ENCODE data around the gene TREML4. TPM values are rescaled to one million over a fixed set of nuclear protein-coding genes. Genes with fewer than 3 reads are reported as not detected.
"Not testable (repeated sequence)": the region's sequence is repeated elsewhere in the genome, so short reads cannot be mapped to it uniquely, and the experiment has no call there.

The TREML4 gene
- polyA plus RNA-seq, 4 donors, result not detected

DNA sequence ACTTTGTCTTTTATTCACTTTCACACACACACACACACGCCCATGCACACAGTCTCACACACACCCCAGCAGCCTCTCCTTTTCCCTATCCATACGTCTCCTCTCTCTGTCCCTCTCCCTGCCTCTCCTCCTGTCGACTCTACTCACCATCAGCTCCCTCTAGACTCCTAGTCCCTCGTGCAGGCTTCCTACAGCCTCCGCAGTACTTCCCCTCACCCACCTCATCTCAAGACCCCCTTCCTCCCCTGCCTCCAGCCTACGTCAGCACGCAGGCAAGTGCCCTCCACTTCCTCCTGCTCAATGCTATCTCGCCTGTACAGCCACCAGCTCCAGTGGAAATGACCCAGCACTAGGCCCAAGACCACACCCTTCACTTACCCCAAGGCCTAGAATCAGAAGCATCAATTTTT is 26.4 kb upstream of the TREML4 start:
- DNase-seq (ENCODE audit: low read depth in 4 of 4, low spot score in 3 of 4), result no peak

- DNase-seq (ENCODE audit: low read depth in 4 of 4, low spot score in 3 of 4), result no peak
Observed at GRCh38 chr6:41204156-41204555, 24.0 kb upstream of the TREML4 start.

GRCh38 chr6:41208439-41209106 is 19.6 kb upstream of the TREML4 start:
- no peak for DNase-seq (ENCODE audit: low read depth in 4 of 4, low spot score in 3 of 4)

DNA sequence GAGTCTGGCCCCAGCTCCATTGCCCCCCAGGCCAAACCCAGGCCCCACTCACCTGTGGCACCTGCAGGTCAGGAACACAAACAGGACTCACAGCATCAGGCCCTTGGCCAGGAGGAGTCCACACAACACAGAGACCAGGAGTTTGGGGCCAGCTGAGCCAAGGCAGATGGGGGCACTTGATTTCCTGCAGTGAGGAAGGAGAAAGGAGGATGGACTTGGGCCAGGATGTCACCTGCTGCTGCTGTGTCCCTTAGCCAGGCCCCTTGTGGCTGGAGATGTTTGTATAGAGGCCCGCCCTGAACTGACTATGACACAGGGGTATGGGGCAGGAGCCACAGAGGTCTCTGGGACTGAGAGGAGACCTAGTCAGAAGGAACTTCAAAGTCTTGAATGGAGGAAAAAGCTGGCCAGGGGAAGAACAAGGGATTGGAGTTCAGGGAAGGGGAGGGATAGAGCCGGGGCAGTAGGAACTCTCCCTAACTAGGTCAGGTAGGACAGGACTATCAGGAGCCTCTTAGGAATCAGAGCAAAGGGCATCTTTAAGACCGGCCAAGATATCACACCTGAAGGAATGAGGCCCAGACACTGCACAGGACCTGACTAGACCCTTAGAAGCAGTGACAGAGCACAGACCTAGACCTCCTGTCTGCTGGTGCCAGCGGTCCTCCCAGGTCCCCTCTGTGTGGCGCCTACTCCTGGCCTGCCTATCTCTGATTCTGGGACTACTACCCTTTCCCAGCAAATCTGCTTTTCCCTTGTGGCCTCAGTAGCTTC is 18.4 kb upstream of the TREML4 start:
- no peak for DNase-seq (ENCODE audit: low read depth in 4 of 4, low spot score in 3 of 4)

GRCh38 chr6:41214559-41215238 is 13.4 kb upstream of the TREML4 start:
- DNase-seq (ENCODE audit: low read depth in 4 of 4, low spot score in 3 of 4), result no peak

- DNase-seq (ENCODE audit: low read depth in 4 of 4, low spot score in 3 of 4), result no peak
Observed at GRCh38 chr6:41215777-41216176, 12.4 kb upstream of the TREML4 start.

DNA sequence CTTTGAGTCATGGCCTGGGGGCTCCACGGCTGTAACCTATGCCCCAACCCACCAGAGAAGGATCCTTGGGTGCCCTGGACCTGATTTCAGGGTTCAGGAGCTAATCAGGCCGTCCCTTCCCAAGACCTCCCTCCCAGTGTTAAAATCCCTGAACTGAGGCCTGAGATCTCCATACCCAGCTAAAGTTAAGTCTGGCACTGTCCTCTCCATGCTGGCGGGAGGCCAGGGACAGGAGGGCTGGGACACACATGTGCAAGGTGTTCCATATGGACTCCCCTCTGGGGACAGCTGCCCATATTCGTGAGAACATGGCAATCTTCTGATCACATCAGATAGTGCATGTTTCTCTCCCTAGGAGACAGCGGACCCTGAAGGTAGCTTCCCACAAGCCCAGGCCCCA is 11.5 kb upstream of the TREML4 start:
- DNase-seq (ENCODE audit: low read depth in 4 of 4, low spot score in 3 of 4), result no peak

DNA sequence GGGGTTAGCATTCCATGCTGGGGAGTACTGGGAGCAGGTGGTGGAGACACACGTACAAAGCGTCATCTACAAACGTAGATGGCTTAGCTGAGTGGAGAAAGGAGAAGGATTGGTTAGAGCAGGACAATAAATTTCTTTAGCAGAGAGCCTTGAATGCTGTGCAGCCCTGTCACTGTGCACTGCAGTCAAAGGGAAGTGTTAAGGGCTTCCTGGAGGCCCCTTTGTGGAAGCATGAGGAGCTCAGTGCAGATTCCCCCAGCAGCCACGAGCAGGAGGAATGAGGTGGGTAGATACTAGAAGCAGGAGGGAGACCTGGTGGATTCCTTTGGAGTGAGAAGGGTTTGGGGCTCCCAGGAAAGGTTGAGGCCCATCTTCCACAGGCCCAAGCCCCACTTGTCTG is 6.1 kb upstream of the TREML4 start:
- DNase-seq (ENCODE audit: low read depth in 4 of 4, low spot score in 3 of 4), result no peak

- no peak for DNase-seq (ENCODE audit: low read depth in 4 of 4, low spot score in 3 of 4)
Observed at GRCh38 chr6:41222513-41222912, 5.6 kb upstream of the TREML4 start.

DNA sequence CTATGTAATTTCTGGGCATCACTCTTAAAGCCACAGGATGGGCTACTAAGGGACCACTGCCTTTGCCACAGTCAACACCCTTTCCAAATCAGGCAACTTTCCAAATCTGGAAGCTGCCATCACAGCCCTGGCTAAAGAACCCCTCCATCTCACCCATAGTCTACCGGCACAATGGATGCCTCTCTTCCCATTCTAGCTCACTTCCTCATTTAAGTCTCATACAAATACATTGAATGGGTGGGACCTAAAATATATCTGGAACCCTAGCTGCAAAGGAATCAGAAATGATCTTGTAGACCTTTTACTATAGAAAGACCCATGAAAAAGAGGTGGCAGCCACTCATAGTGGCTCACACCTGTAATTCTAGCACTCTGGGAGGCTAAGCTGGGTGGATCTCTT is 3.3 kb upstream of the TREML4 start:
- no peak for DNase-seq (ENCODE audit: low read depth in 4 of 4, low spot score in 3 of 4)

DNA sequence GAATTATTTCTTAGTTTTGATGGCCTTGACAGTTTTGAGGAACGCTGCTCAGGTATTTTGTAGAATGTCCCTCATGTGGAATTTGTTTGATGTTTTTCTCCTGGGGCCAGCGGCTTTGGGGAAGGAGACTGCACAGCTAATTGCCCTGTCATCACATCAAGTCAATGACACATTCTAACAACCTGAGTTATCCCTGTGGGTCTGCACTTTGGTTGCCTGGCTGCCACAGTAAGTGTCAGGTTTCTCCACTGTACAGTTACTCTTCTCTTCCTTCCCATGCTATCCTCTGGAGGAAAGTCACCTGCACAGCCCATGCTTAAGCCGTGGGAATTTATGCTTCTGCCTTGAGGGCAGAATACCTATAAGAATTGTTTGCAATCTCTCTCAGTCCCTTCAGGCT is 1.4 kb upstream of the TREML4 start:
- peak in 2 of 4 donors; percentile 4 to 45 for DNase-seq (ENCODE audit: low read depth in 4 of 4, low spot score in 3 of 4)

DNA sequence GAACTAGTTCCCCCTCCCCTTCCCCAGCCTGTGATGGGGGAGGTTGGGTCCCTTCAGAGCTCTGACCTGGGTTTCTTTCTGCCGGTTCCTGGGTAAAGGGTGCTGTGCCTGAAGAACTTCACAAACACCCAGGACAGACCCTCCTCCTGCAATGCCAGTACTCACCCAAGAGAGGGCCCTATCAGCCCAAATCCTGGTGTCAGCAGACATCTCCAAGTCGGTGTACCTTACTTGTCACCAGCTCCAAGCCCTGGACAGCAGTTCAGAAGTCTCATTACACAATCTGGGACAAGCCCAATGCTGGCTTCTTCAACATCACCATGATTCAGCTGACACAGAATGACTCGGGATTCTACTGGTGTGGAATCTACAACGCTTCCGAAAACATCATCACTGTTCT is 467 bp downstream of the TREML4 start:
- DNase-seq (ENCODE audit: low read depth in 4 of 4, low spot score in 3 of 4), result no peak

DNA sequence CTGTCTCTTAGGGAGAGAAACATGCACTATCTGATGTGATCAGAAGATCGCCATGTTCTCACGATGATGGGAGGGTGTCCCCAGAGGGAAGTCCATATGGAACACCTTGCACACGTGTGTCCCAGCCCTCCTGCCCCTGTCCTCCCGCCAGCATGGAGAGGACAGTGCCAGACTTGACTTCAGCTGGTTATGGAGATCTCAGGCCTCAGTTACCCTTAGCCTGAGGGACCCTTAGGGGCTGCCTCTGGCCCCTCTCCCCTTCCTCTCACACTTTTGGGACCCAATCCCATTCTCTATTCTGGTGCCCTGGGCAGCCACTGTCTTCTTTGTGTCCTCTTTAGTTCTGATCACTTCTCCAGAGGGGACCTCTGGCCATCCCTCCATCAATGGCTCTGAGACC is 1.6 kb downstream of the TREML4 start:
- no peak for DNase-seq (ENCODE audit: low read depth in 4 of 4, low spot score in 3 of 4)

DNA sequence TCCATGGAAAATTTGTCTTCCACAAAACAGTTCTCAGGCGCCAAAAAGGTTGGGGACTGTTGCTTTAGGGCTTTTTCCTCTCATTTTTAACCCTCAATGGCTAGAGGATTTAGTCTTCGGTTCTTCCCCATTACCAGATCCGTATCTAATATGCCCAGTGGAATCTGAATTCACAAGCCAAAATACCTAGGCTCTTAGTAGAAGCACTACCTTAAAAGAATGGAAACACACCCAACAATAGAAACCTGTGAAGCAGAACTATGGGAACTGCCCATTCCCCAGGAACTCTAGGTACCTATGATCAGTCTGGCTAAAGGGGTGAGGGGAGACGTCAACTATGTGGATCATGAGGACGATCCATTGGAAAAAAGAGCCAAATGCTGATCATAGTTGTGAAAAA is 3.1 kb downstream of the TREML4 start:
- DNase-seq (ENCODE audit: low read depth in 4 of 4, low spot score in 3 of 4), result no peak

GRCh38 chr6:41232667-41233066 is 4.5 kb downstream of the TREML4 start:
- no peak for DNase-seq (ENCODE audit: low read depth in 4 of 4, low spot score in 3 of 4)

DNA sequence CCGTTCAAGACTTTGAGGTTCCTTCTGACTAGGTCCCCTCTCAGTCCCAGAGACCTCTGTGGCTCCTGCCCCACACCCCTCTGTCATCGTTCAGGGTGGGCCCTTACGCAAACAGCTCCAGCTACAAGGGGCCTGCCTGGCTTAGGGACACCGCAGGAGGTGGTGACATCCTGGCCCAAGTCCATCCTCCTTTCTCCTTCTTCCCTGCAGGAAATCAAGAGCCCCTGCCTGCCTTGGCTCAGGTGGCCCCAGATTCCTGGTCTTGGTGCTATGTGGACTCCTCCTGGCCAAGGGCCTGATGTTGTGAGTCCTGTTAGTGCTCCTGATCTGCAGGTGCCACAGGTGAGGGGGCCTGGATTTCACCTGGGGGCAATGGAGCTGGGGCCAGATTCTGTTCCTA is 8.1 kb downstream of the TREML4 start:
- DNase-seq (ENCODE audit: low read depth in 4 of 4, low spot score in 3 of 4), result no peak

- DNase-seq (ENCODE audit: low read depth in 4 of 4, low spot score in 3 of 4), result no peak
Observed at GRCh38 chr6:41237128-41237527, 9.0 kb downstream of the TREML4 start.

DNA sequence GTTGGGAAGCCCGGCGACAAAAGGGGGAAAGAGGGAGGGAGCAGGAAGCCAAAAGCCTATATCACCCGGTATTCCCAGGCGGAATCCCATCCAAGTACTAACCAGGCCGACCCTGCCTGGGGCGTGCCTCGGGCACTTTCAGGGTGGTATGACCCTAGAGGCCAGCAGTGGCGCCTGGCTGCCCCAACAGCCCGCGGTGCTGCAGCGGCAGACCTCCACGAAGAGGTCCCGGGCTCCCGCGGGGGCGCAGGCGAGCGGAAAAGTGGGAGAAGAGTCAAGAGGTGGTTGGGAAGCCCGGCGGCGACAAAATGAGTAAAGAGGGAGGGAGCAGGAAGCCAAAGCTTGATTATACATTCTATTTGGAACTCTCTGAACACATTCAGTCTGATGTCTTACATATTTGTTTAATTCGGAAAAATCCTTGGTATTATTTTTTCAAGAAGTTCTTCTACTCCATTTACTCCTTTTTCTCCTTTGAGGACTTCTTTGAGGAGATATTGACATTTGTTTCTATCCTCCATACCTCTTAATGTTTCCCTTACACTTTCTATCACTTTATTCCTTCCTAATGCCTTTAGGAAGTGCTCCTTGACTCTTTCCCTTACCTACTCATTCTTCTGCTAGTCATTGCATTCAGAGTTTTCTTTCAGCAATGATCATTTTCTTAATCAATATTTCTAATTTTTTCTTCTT is 11.5 kb downstream of the TREML4 start:
- no peak for DNase-seq (ENCODE audit: low read depth in 4 of 4, low spot score in 3 of 4)

GRCh38 chr6:41246529-41246928 is 18.4 kb downstream of the TREML4 start:
- DNase-seq (ENCODE audit: low read depth in 4 of 4, low spot score in 3 of 4), result not testable (repeated sequence)

DNA sequence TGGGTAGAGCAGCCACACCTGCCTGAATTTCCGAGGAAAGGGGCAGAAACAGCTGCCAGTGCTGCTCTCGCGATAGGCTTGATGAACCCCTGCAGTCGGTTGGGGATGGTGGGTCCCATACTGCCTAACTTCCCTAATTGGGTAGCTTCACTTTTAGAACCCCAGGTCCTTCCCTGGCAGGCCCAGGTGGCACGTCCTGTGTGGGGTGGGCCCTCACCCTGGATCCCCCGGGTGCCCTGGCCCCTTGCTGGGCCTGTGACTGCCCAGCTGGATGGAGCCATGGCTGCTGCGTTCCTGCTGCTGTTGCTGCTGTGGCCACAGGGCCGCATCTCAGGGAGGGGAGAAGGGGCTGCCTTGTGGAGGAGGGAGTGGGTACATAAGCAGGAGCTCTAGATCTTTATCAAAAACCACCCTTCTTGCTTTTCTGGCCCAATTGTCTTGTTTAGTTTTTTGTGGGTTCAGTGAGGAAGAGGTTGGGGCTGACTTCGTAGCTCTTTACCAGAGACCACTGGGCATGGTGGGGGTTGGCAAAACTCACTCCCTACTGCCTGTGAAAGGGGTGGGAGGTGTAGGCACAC is 19.2 kb downstream of the TREML4 start:
- DNase-seq (ENCODE audit: low read depth in 4 of 4, low spot score in 3 of 4), result no peak
